NB4 (cell line): ENCODE results near the gene APP.

ENCODE experiments used
- DNase-seq: peaks from one replicate; pipeline ENCODE4 v3.0.0; 2010; ENCODE audit warnings: low read depth
- H3K4me3 ChIP-seq: one replicate; pipeline ENCODE4 v1.5.1; 2011; ENCODE audit warnings: mild to moderate bottlenecking, low read depth, low read length, moderate library complexity
- CTCF ChIP-seq: IDR thresholded peaks from one replicate; pipeline ENCODE4 v1.5.1; 2012; ENCODE audit warnings: low read depth, low read length
- MAX ChIP-seq: IDR thresholded peaks from 2 replicates; pipeline ENCODE4 v1.6.1; 2011; ENCODE audit warnings: low read depth, low read length
- MYC ChIP-seq: IDR thresholded peaks from 2 replicates; pipeline ENCODE4 v1.6.1; 2011; ENCODE audit warnings: low read depth, low read length
- POLR2A ChIP-seq: IDR thresholded peaks from 2 replicates; pipeline ENCODE4 v1.6.1; 2011; ENCODE audit warnings: mild to moderate bottlenecking; ENCODE audit not compliant: insufficient read length; ENCODE audit errors: extremely low read depth

The APP gene

GRCh38 chr21:26170471-26171257 is at the start of gene APP:
Gene APP, minus strand, starts transcription at chr21:26170770. Its CDS starts 150 bp downstream, at chr21:26170620.
- DNase-seq, result peak; percentile 49
- TF ChIP-seq MAX (no peak), CTCF (peak; percentile 27)
- no peak within 1 kb of the TSS for H3K4me3 ChIP-seq

GRCh38 chr21:26212220-26212619 is 41.6 kb upstream of the APP start:
- no peak overlapping the region for H3K4me3 ChIP-seq
- DNase-seq, result no peak
- TF ChIP-seq MAX, result no peak
- TF ChIP-seq CTCF, result no peak
- TF ChIP-seq POLR2A, result no peak
- TF ChIP-seq MYC, result no peak

GRCh38 chr21:26210614-26211013 is 40.0 kb upstream of the APP start:
- no peak overlapping the region for H3K4me3 ChIP-seq
- no peak for DNase-seq
- TF ChIP-seq POLR2A (no peak), MYC (no peak), MAX (no peak), CTCF (no peak)

- no peak overlapping the region for H3K4me3 ChIP-seq
- no peak for DNase-seq
- TF ChIP-seq MYC, result no peak
- TF ChIP-seq CTCF, result no peak
- TF ChIP-seq POLR2A, result no peak
- TF ChIP-seq MAX, result no peak
Measured at GRCh38 chr21:26207021-26207420, 36.5 kb upstream of the APP start.

GRCh38 chr21:26199456-26199855 is 28.9 kb upstream of the APP start:
- H3K4me3 ChIP-seq, result no peak overlapping the region
- DNase-seq, result no peak
- TF ChIP-seq MAX (no peak), CTCF (no peak), MYC (no peak), POLR2A (no peak)
